Measurements from ENCODE around the gene TM4SF20. TPM values are rescaled to one million over a fixed set of nuclear protein-coding genes. Genes with fewer than 3 reads are reported as not detected.

Gene TM4SF20, protein sequence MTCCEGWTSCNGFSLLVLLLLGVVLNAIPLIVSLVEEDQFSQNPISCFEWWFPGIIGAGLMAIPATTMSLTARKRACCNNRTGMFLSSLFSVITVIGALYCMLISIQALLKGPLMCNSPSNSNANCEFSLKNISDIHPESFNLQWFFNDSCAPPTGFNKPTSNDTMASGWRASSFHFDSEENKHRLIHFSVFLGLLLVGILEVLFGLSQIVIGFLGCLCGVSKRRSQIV
- under 1 TPM in 1 of 2 donors, not detected in 1; 0.04 TPM for polyA plus RNA-seq

- H3K27ac ChIP-seq (ENCODE audit: low read depth in 2 of 2, low read length in 1 of 2): no peak within 1 kb of the TSS
- H3K9me3 ChIP-seq (ENCODE audit: control insufficient read depth in 2 of 2, insufficient read depth in 1 of 2, low read depth in 1 of 2, low read length in 1 of 2): no peaks in the 10 kb centered on the region
- H3K36me3 ChIP-seq (ENCODE audit: control insufficient read depth in 2 of 2, insufficient read depth in 2 of 2, low read length in 1 of 2): no peaks in the 10 kb centered on the region
- 82 to 91% methylated on average over 4 of the region's 4 CpGs for WGBS, 2 donors
- H3K4me3 ChIP-seq (ENCODE audit: low read depth in 1 of 2, low read length in 2 of 2): no peak within 1 kb of the TSS
- no peaks in the 10 kb centered on the region for H3K27me3 ChIP-seq (ENCODE audit: control insufficient read depth in 1 of 2, insufficient read depth in 2 of 2, low read length in 2 of 2)
- no peaks in the 10 kb centered on the region for H3K4me1 ChIP-seq (ENCODE audit: control insufficient read depth in 2 of 2, insufficient read depth in 2 of 2, low read length in 1 of 2)
These were observed at the start of gene TM4SF20 for GRCh38 chr2:227379095-227379494. TM4SF20 (minus strand) TSS chr2:227379306; CDS start chr2:227379268, 38 bp downstream.

GRCh38 chr2:227428731-227429285 lies 49.7 kb upstream of the TM4SF20 start:
- Histone ChIP-seq H3K9me3 (ENCODE audit: control insufficient read depth in 2 of 2, insufficient read depth in 1 of 2, low read depth in 1 of 2, low read length in 1 of 2) (peaks cover 2% of the 10 kb centered on the region in 2 donors), H3K27ac (ENCODE audit: low read depth in 2 of 2, low read length in 1 of 2) (no peak overlapping the region), H3K27me3 (ENCODE audit: control insufficient read depth in 1 of 2, insufficient read depth in 2 of 2, low read length in 2 of 2) (peaks cover 0 to 2% of the 10 kb centered on the region in 2 donors), H3K36me3 (ENCODE audit: control insufficient read depth in 2 of 2, insufficient read depth in 2 of 2, low read length in 1 of 2) (no peaks in the 10 kb centered on the region), H3K4me1 (ENCODE audit: control insufficient read depth in 2 of 2, insufficient read depth in 2 of 2, low read length in 1 of 2) (no peaks in the 10 kb centered on the region), H3K4me3 (ENCODE audit: low read depth in 1 of 2, low read length in 2 of 2) (no peak overlapping the region)
- WGBS, 2 donors: 80 to 84% methylated on average over 8 of the region's 8 CpGs

- Histone ChIP-seq H3K4me1 (ENCODE audit: control insufficient read depth in 2 of 2, insufficient read depth in 2 of 2, low read length in 1 of 2) (no peaks in the 10 kb centered on the region), H3K9me3 (ENCODE audit: control insufficient read depth in 2 of 2, insufficient read depth in 1 of 2, low read depth in 1 of 2, low read length in 1 of 2) (no peaks in the 10 kb centered on the region), H3K4me3 (ENCODE audit: low read depth in 1 of 2, low read length in 2 of 2) (no peak overlapping the region), H3K27ac (ENCODE audit: low read depth in 2 of 2, low read length in 1 of 2) (no peak overlapping the region), H3K36me3 (ENCODE audit: control insufficient read depth in 2 of 2, insufficient read depth in 2 of 2, low read length in 1 of 2) (no peaks in the 10 kb centered on the region), H3K27me3 (ENCODE audit: control insufficient read depth in 1 of 2, insufficient read depth in 2 of 2, low read length in 2 of 2) (no peaks in the 10 kb centered on the region)
- WGBS, 2 donors: 72 to 75% methylated on average over 10 of the region's 10 CpGs
These were observed 44.8 kb upstream of the TM4SF20 start for GRCh38 chr2:227423656-227424499.

DNA sequence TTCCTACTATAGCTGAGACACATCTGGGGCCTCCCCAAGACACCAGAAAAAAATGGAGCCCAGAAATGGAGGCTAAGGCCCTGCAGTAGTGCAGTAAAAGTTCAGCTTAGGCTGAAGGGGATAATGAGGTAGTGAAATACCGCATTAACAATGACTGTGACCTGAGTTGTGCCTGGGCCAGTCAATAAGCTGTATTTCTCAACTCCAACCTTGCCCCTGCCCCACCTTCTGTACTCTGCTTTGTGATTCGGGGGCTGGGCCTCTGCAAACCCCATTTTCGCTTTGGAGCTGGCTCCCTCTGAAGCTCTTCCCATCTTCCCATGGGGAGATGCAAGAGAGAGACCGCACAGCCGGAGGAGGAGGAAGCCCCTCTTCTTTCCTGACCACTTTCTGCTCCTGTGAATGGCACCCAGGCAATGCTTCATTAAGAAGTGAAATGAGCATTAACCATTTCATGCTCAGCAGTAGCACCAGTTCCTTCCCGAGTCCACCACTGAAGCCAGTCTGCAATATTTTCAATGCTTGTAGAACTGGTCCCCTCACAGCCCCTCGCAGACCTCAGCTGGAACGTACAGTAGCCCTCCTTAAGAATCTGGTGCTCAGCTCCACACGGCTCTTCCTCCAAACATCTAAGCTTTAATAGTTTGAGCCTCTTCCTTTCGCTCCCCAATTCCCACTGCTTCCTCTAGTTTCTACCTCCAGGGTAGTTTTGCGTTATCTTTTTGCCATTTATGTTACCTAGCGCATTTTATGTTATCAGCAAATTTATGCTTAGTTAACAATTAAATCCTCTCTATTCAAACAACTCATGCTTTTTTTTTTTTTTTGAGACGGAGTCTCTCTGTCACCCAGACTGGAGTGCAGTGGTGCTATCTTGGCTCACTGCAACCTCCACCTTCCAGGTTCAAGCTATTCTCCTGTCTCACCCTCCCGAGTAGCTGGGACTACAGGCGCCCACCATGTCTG lies 41.3 kb upstream of the TM4SF20 start:
- Histone ChIP-seq H3K4me3 (ENCODE audit: low read depth in 1 of 2, low read length in 2 of 2) (no peak overlapping the region), H3K4me1 (ENCODE audit: control insufficient read depth in 2 of 2, insufficient read depth in 2 of 2, low read length in 1 of 2) (no peaks in the 10 kb centered on the region), H3K27ac (ENCODE audit: low read depth in 2 of 2, low read length in 1 of 2) (no peak overlapping the region), H3K9me3 (ENCODE audit: control insufficient read depth in 2 of 2, insufficient read depth in 1 of 2, low read depth in 1 of 2, low read length in 1 of 2) (no peaks in the 10 kb centered on the region), H3K27me3 (ENCODE audit: control insufficient read depth in 1 of 2, insufficient read depth in 2 of 2, low read length in 2 of 2) (no peaks in the 10 kb centered on the region), H3K36me3 (ENCODE audit: control insufficient read depth in 2 of 2, insufficient read depth in 2 of 2, low read length in 1 of 2) (no peaks in the 10 kb centered on the region)
- WGBS, 2 donors: 85 to 91% methylated on average over 15 of the region's 15 CpGs

DNA sequence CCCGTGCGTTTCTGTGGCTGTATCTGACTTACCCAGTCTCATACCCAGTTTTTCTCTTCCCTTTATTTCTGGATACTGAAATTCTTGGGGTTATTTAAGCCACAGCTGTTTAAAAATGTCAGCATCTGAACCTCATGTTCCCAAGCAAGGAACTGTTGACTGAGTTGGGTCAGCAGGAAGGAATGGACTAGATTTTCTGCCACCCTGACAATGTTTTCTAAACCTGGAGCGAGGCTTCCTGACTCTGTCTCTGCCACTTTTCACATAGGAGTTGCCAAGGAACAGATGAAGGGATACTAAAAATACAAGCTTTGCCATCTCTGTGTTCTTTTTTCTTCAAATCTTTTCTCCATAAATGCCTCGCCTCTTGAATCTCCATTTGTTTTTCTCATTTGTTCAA lies 37.6 kb upstream of the TM4SF20 start:
- WGBS, 2 donors: 85 to 88% methylated on average over 4 of the region's 4 CpGs
- Histone ChIP-seq H3K27me3 (ENCODE audit: control insufficient read depth in 1 of 2, insufficient read depth in 2 of 2, low read length in 2 of 2) (no peaks in the 10 kb centered on the region), H3K9me3 (ENCODE audit: control insufficient read depth in 2 of 2, insufficient read depth in 1 of 2, low read depth in 1 of 2, low read length in 1 of 2) (no peaks in the 10 kb centered on the region), H3K36me3 (ENCODE audit: control insufficient read depth in 2 of 2, insufficient read depth in 2 of 2, low read length in 1 of 2) (no peaks in the 10 kb centered on the region), H3K27ac (ENCODE audit: low read depth in 2 of 2, low read length in 1 of 2) (no peak overlapping the region), H3K4me1 (ENCODE audit: control insufficient read depth in 2 of 2, insufficient read depth in 2 of 2, low read length in 1 of 2) (peaks cover 0 to 4% of the 10 kb centered on the region in 2 donors), H3K4me3 (ENCODE audit: low read depth in 1 of 2, low read length in 2 of 2) (no peak overlapping the region)

- 48 to 51% methylated on average over 10 of the region's 10 CpGs for whole genome bisulfite sequencing, 2 donors
These were observed 36.7 kb upstream of the TM4SF20 start for GRCh38 chr2:227415538-227416424.

DNA sequence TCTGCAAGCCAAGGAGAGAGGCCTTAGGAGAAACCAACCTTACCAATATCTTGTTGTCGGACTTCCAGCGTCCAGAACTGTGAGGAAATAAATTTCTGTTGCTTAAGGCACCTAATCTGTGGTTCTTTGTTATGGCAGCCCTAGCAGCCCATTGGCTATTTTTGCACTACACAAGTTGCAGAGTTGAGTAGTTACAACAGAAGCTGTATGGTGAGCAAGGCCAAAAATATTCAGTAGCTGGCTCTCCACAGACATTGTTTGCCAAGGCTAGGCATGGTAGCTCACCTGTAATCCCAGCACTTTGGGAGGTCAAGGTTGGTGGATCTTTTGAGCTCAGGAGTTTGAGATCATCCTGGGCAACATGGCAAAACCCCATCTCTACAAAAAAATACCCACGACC lies 35.7 kb upstream of the TM4SF20 start:
- WGBS, 2 donors: 57 to 69% methylated on average over 3 of the region's 3 CpGs

More at GRCh38 chr2:227415538-227416424, 36.7 kb upstream of the TM4SF20 start:
- no peaks in the 10 kb centered on the region for H3K27me3 ChIP-seq (ENCODE audit: control insufficient read depth in 1 of 2, insufficient read depth in 2 of 2, low read length in 2 of 2)
- H3K36me3 ChIP-seq (ENCODE audit: control insufficient read depth in 2 of 2, insufficient read depth in 2 of 2, low read length in 1 of 2): no peaks in the 10 kb centered on the region
- no peak overlapping the region for H3K4me3 ChIP-seq (ENCODE audit: low read depth in 1 of 2, low read length in 2 of 2)
- H3K9me3 ChIP-seq (ENCODE audit: control insufficient read depth in 2 of 2, insufficient read depth in 1 of 2, low read depth in 1 of 2, low read length in 1 of 2): no peaks in the 10 kb centered on the region
- H3K4me1 ChIP-seq (ENCODE audit: control insufficient read depth in 2 of 2, insufficient read depth in 2 of 2, low read length in 1 of 2): peaks cover 0 to 4% of the 10 kb centered on the region in 2 donors
- H3K27ac ChIP-seq (ENCODE audit: low read depth in 2 of 2, low read length in 1 of 2): peak overlapping the region; percentile 63 to 77

DNA sequence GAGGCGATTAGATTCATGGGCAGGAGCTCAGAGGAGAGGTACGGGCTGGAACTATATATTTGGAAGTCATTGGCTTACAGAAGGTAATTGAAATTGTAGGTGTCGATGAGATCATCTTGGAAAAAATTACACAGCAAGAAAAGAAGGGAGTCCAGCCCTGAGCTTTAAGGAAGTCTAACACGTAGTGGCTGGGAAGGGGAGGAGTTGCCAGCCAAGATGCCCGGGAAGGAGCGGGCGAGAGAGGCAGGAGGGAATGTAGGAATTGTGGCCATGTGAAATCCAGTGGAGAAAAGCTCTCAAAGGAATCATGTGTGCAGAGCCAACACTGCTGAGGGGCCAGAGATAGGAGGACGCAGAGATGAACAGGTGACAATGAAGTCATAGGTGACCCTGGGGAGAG lies 34.3 kb upstream of the TM4SF20 start:
- no peaks in the 10 kb centered on the region for H3K27me3 ChIP-seq (ENCODE audit: control insufficient read depth in 1 of 2, insufficient read depth in 2 of 2, low read length in 2 of 2)
- peaks cover 0 to 4% of the 10 kb centered on the region in 2 donors for H3K4me1 ChIP-seq (ENCODE audit: control insufficient read depth in 2 of 2, insufficient read depth in 2 of 2, low read length in 1 of 2)
- H3K9me3 ChIP-seq (ENCODE audit: control insufficient read depth in 2 of 2, insufficient read depth in 1 of 2, low read depth in 1 of 2, low read length in 1 of 2): no peaks in the 10 kb centered on the region
- WGBS, 2 donors: 57 to 73% methylated on average over 8 of the region's 8 CpGs
- H3K36me3 ChIP-seq (ENCODE audit: control insufficient read depth in 2 of 2, insufficient read depth in 2 of 2, low read length in 1 of 2): no peaks in the 10 kb centered on the region
- H3K4me3 ChIP-seq (ENCODE audit: low read depth in 1 of 2, low read length in 2 of 2): no peak overlapping the region
- H3K27ac ChIP-seq (ENCODE audit: low read depth in 2 of 2, low read length in 1 of 2): no peak overlapping the region

More for the DNA sequence above, 35.7 kb upstream of the TM4SF20 start:
- H3K27ac ChIP-seq (ENCODE audit: low read depth in 2 of 2, low read length in 1 of 2): no peak overlapping the region
- H3K27me3 ChIP-seq (ENCODE audit: control insufficient read depth in 1 of 2, insufficient read depth in 2 of 2, low read length in 2 of 2): no peaks in the 10 kb centered on the region
- no peak overlapping the region for H3K4me3 ChIP-seq (ENCODE audit: low read depth in 1 of 2, low read length in 2 of 2)
- no peaks in the 10 kb centered on the region for H3K36me3 ChIP-seq (ENCODE audit: control insufficient read depth in 2 of 2, insufficient read depth in 2 of 2, low read length in 1 of 2)
- no peaks in the 10 kb centered on the region for H3K9me3 ChIP-seq (ENCODE audit: control insufficient read depth in 2 of 2, insufficient read depth in 1 of 2, low read depth in 1 of 2, low read length in 1 of 2)
- peaks cover 0 to 4% of the 10 kb centered on the region in 2 donors for H3K4me1 ChIP-seq (ENCODE audit: control insufficient read depth in 2 of 2, insufficient read depth in 2 of 2, low read length in 1 of 2)
